B cell (primary cell): ENCODE measurements around the gene SLC5A10. TPM values are rescaled to one million over a fixed set of nuclear protein-coding genes. Genes with fewer than 3 reads are reported as not detected.

ENCODE experiments used
- ATAC-seq: fragments of 200-7000 bp; cut with Tn5 transposase; one replicate; pipeline ENCODE4 v1.10.0; 2021; ENCODE audit warnings: low read depth, mild to moderate bottlenecking, moderate number of reproducible peaks, moderate library complexity
- CTCF ChIA-PET: fragments of 350-600 bp; sonication (Branson Sonifier 250); formaldehyde crosslinking; loops from one replicate; lab custom pipeline; 2021; ENCODE audit warnings: antibody characterized with exemption, inconsistent platforms; lab: Charles Lee
- POLR2A ChIA-PET: fragments of 350-600 bp; sonication (Branson Sonifier 250); formaldehyde crosslinking; loops from one replicate; lab custom pipeline; 2021; ENCODE audit warnings: antibody characterized with exemption; lab: Charles Lee
- DNase-seq: peaks from one replicate; pipeline ENCODE4 v3.0.0; 2013
- H2AFZ ChIP-seq: 2 replicates; pipeline ENCODE4 v1.6.1; 2012; ENCODE audit warnings: mild to moderate bottlenecking, low read depth, low read length; ENCODE audit not compliant: insufficient read depth, poor library complexity, severe bottlenecking
- H3K27ac ChIP-seq, 2 donors: 1 replicate in 1 of 2; 2 replicates in 1 of 2; pipeline ENCODE4 v1.5.1; 2012 to 2013; ENCODE audit warnings: low read length in 2 of 2, mild to moderate bottlenecking in 2 of 2, moderate library complexity in 1 of 2
- H3K27me3 ChIP-seq, 4 experiments: fragments of 200-600 bp in 1 of 4; sonication (generic) in 1 of 4; replicated peaks in 1 of 4; 1 replicate in 2 of 4; 2 replicates in 2 of 4; pipeline versions ENCODE4 v1.6.1 to v1.7.0; 2013 to 2016; ENCODE audit warnings: low read length in 3 of 4, mild to moderate bottlenecking in 2 of 4, mixed read lengths in 1 of 4, moderate library complexity in 1 of 4; ENCODE audit not compliant: insufficient read depth in 4 of 4, control insufficient read depth in 3 of 4; ENCODE audit errors: control extremely low read depth in 1 of 4
- H3K36me3 ChIP-seq, 2 experiments: replicated peaks in 1 of 2; 1 replicate in 1 of 2; 2 replicates in 1 of 2; pipeline versions ENCODE4 v1.6.1 to v1.7.1; 2013; ENCODE audit warnings: low read length in 1 of 2; ENCODE audit not compliant: insufficient read depth in 2 of 2, control insufficient read depth in 1 of 2; ENCODE audit errors: control extremely low read depth in 1 of 2, extremely low read depth in 1 of 2
- H3K4me1 ChIP-seq, 2 donors: fragments of 200-600 bp in 1 of 2; sonication (generic) in 1 of 2; 1 replicate in 1 of 2; 2 replicates in 1 of 2; pipeline versions ENCODE4 v1.5.1 to v1.6.1; 2013 to 2017; ENCODE audit warnings: low read length in 2 of 2; ENCODE audit not compliant: control insufficient read depth in 2 of 2, insufficient read depth in 2 of 2
- H3K4me2 ChIP-seq: replicated peaks from 2 replicates; pipeline ENCODE3; 2012; ENCODE audit warnings: mild to moderate bottlenecking, low read depth, low read length; ENCODE audit not compliant: poor library complexity, severe bottlenecking
- H3K4me3 ChIP-seq, 5 experiments: fragments of 200-600 bp in 1 of 5; sonication (generic) in 1 of 5; 1 replicate in 3 of 5; 2 replicates in 2 of 5; pipeline versions ENCODE4 v1.5.1 to v1.7.0; 2011 to 2016; ENCODE audit warnings: low read length in 4 of 5, mild to moderate bottlenecking in 4 of 5, low read depth in 2 of 5, control low read depth in 1 of 5, moderate library complexity in 1 of 5; ENCODE audit not compliant: insufficient read depth in 1 of 5; ENCODE audit errors: control extremely low read depth in 1 of 5, extremely low read depth in 1 of 5
- H3K79me2 ChIP-seq: fragments of 200-600 bp; sonication (generic); one replicate; pipeline ENCODE4 v1.6.0; 2016; ENCODE audit warnings: low read length; ENCODE audit not compliant: control insufficient read depth, insufficient read depth
- H3K9ac ChIP-seq: fragments of 200-600 bp; sonication (generic); 2 replicates; pipeline ENCODE4 v1.6.1; 2017; ENCODE audit warnings: mild to moderate bottlenecking, low read length, moderate library complexity
- H3K9me3 ChIP-seq, 3 donors: one replicate each; pipeline versions ENCODE4 v1.6.1 to v1.7.1; 2013; ENCODE audit warnings: low read length in 2 of 3; ENCODE audit not compliant: control insufficient read depth in 2 of 3, insufficient read depth in 1 of 3; ENCODE audit errors: control extremely low read depth in 1 of 3
- H4K20me1 ChIP-seq: 2 replicates; pipeline ENCODE4 v1.6.0; 2012; ENCODE audit warnings: mild to moderate bottlenecking, low read length; ENCODE audit not compliant: insufficient read depth, control insufficient read depth, poor library complexity, severe bottlenecking
- H3K27ac Mint-ChIP-seq: one replicate; pipeline ENCODE4 v1.8.0; 2021; ENCODE audit warnings: mixed read lengths
- H3K27me3 Mint-ChIP-seq: one replicate; pipeline ENCODE4 v1.8.0; 2021; ENCODE audit warnings: mixed read lengths
- H3K4me1 Mint-ChIP-seq: one replicate; pipeline ENCODE4 v1.8.0; 2021; ENCODE audit warnings: mixed read lengths
- H3K4me3 Mint-ChIP-seq: one replicate; pipeline ENCODE4 v1.8.0; 2021; ENCODE audit warnings: mixed read lengths
- H3K9me3 Mint-ChIP-seq: one replicate; pipeline ENCODE4 v1.8.0; 2022; ENCODE audit warnings: mixed read lengths; ENCODE audit not compliant: insufficient read depth
- CTCF ChIP-seq: fragments of 200-600 bp; IDR thresholded peaks from one replicate; pipeline ENCODE4 v1.8.0; 2022; ENCODE audit warnings: antibody characterized with exemption, mild to moderate bottlenecking
- EZH2 ChIP-seq: IDR thresholded peaks from 2 replicates; pipeline ENCODE4 v1.6.1; 2012; ENCODE audit warnings: borderline replicate concordance, low read depth, mild to moderate bottlenecking, moderate library complexity, low read length; ENCODE audit not compliant: insufficient read depth, poor library complexity, severe bottlenecking
- WGBS: methylation state at CpG from one replicate; pipeline ENCODE4 v1.1.5; 2013; ENCODE audit warnings: missing lambda C conversion rate; ENCODE audit not compliant: insufficient coverage; 5-methylcytosine and 5-hydroxymethylcytosine counted together
- intact Hi-C: fragments of 100-400 bp; cut with micrococcal nuclease; formaldehyde crosslinking; loops from one replicate; pipeline ENCODE4 v1.10.0; 2022
- polyA plus RNA-seq: library from polyadenylated mRNA; depleted of rRNA; stranded (reverse); fragments of >200 nt; gene quantifications from 2 replicates; pipeline ENCODE4 v1.2.3, GENCODE V29; 2012
- total RNA-seq, 2 donors: library from RNA; stranded (reverse); fragments of 120-200 nt in 1 of 2; gene quantifications; 1 replicate in 1 of 2; 2 replicates in 1 of 2; pipeline versions ENCODE4 v1.2.3 to v1.2.4, GENCODE V29; 2013 to 2022

SLC5A10 gene
- total and polyA plus RNA-seq, 2 donors (not counting 1 experiment from before 2014, with no cell fraction given): not detected

GRCh38 chr17:18925187-18925586, 26.8 kb upstream of the SLC5A10 start:
- H3K27ac ChIP-seq: no peak overlapping the region

GRCh38 chr17:18928628-18929125, 23.3 kb upstream of the SLC5A10 start:
- H3K27me3 ChIP-seq: no peaks in the 10 kb centered on the region
- H3K27ac ChIP-seq: no peak overlapping the region
- intact Hi-C loops: no loop called here
- POLR2A ChIA-PET: no interaction called here
- ATAC-seq: no peak
- peaks cover 2 to 37% of the 10 kb centered on the region in 2 experiments for H3K36me3 ChIP-seq
- no peak for TF ChIP-seq EZH2
- no peak for TF ChIP-seq CTCF
- no peak overlapping the region for H2AFZ ChIP-seq
- Mint-ChIP-seq H3K27ac (no peak overlapping the region), H3K9me3 (no peaks in the 10 kb centered on the region), H3K4me3 (no peak overlapping the region), H3K4me1 (peaks cover 25% of the 10 kb centered on the region), H3K27me3 (no peaks in the 10 kb centered on the region)
- no peaks in the 10 kb centered on the region for H3K9me3 ChIP-seq
- CTCF ChIA-PET: no interaction called here
- DNase-seq: no peak
- H3K4me3 ChIP-seq: no peak overlapping the region
- no peak overlapping the region for H3K4me2 ChIP-seq
- H3K4me1 ChIP-seq: peaks cover 12 to 18% of the 10 kb centered on the region in 2 donors
- H3K9ac ChIP-seq: no peak overlapping the region
- WGBS: 95% methylated on average over 7 of the region's 9 CpGs
- no peaks in the 10 kb centered on the region for H4K20me1 ChIP-seq
- H3K79me2 ChIP-seq: peaks cover 35% of the 10 kb centered on the region

More at GRCh38 chr17:18925187-18925586, 26.8 kb upstream of the SLC5A10 start:
- intact Hi-C loops: no loop called here
- ChIA-PET POLR2A (no interaction called here), CTCF (no interaction called here)
- H3K4me3 Mint-ChIP-seq: no peak overlapping the region
- Histone ChIP-seq H3K4me1 (peaks cover 24 to 29% of the 10 kb centered on the region in 2 donors), H3K9ac (no peak overlapping the region), H3K27me3 (no peaks in the 10 kb centered on the region), H4K20me1 (no peaks in the 10 kb centered on the region), H3K36me3 (peaks cover 2 to 25% of the 10 kb centered on the region in 2 experiments), H3K4me3 (no peak overlapping the region), H3K9me3 (no peaks in the 10 kb centered on the region), H3K79me2 (peaks cover 40% of the 10 kb centered on the region), H2AFZ (no peak overlapping the region), H3K4me2 (no peak overlapping the region)
- no peak overlapping the region for H3K27ac Mint-ChIP-seq
- no peaks in the 10 kb centered on the region for H3K27me3 Mint-ChIP-seq
- H3K4me1 Mint-ChIP-seq: peaks cover 40% of the 10 kb centered on the region
- no peak for TF ChIP-seq CTCF
- TF ChIP-seq EZH2: no peak
- ATAC-seq: no peak
- WGBS: 100% methylated on average over 1 of the region's 1 CpG
- DNase-seq: no peak
- no peaks in the 10 kb centered on the region for H3K9me3 Mint-ChIP-seq
